ENCODE data around the gene HDLBP. TPM values are rescaled to one million over a fixed set of nuclear protein-coding genes. Genes with fewer than 3 reads are reported as not detected.

Gene HDLBP
- total RNA-seq, 4 donors from 2014 or later: 303 to 490 (median 435) TPM

GRCh38 chr2:241291153-241291552 lies 24.3 kb downstream of the HDLBP start:
- TF ChIP-seq POLR2A (IDR thresholded peaks at IDR 0.05) (no peak), CTCF (IDR thresholded peaks at IDR 0.05) (no peak)
- no peak overlapping the region for H3K4me3 ChIP-seq (replicated peaks in 1 of 3)
- intact Hi-C loops (cut with DNase I): no loop called here
- no peaks in the 10 kb centered on the region for H3K36me3 ChIP-seq
- WGBS, 2 donors: 91 to 93% methylated on average over 6 of the region's 6 CpGs
- peaks cover 0 to 13% of the 10 kb centered on the region in 2 donors for H3K4me1 ChIP-seq
- no peaks in the 10 kb centered on the region for H3K9me3 ChIP-seq
- H3K27ac ChIP-seq: no peak overlapping the region
- no peaks in the 10 kb centered on the region for H3K27me3 ChIP-seq
- DNase-seq: no peak

GRCh38 chr2:241289597-241289996 lies 25.9 kb downstream of the HDLBP start:
- H3K27ac ChIP-seq: no peak overlapping the region
- WGBS, 2 donors: 67% methylated on average over 3 of the region's 3 CpGs
- H3K9me3 ChIP-seq: no peaks in the 10 kb centered on the region
- intact Hi-C loops (cut with DNase I): no loop called here
- TF ChIP-seq POLR2A (IDR thresholded peaks at IDR 0.05) (no peak), CTCF (IDR thresholded peaks at IDR 0.05) (no peak)
- peaks cover 0 to 13% of the 10 kb centered on the region in 2 donors for H3K4me1 ChIP-seq
- DNase-seq: no peak
- no peak overlapping the region for H3K4me3 ChIP-seq (replicated peaks in 1 of 3)
- no peaks in the 10 kb centered on the region for H3K36me3 ChIP-seq
- H3K27me3 ChIP-seq: no peaks in the 10 kb centered on the region

GRCh38 chr2:241289053-241289452 lies 26.4 kb downstream of the HDLBP start:
- WGBS, 2 donors: 75 to 81% methylated on average over 4 of the region's 4 CpGs
- no peak for TF ChIP-seq CTCF (IDR thresholded peaks at IDR 0.05)
- no peak for TF ChIP-seq POLR2A (IDR thresholded peaks at IDR 0.05)
- intact Hi-C loops (cut with DNase I): no loop called here
- no peak for DNase-seq
- H3K4me1 ChIP-seq: peaks cover 0 to 13% of the 10 kb centered on the region in 2 donors
- no peaks in the 10 kb centered on the region for H3K36me3 ChIP-seq
- H3K4me3 ChIP-seq (replicated peaks in 1 of 3): no peak overlapping the region
- no peaks in the 10 kb centered on the region for H3K27me3 ChIP-seq
- no peaks in the 10 kb centered on the region for H3K9me3 ChIP-seq
- no peak overlapping the region for H3K27ac ChIP-seq

- no peak for DNase-seq
- H3K27me3 ChIP-seq: no peaks in the 10 kb centered on the region
- H3K36me3 ChIP-seq: no peaks in the 10 kb centered on the region
- TF ChIP-seq POLR2A (IDR thresholded peaks at IDR 0.05) (no peak), CTCF (IDR thresholded peaks at IDR 0.05) (no peak)
- no peaks in the 10 kb centered on the region for H3K9me3 ChIP-seq
- 86 to 93% methylated on average over 3 of the region's 3 CpGs for WGBS, 2 donors
- intact Hi-C loops (cut with DNase I): no loop called here
- no peak overlapping the region for H3K4me3 ChIP-seq (replicated peaks in 1 of 3)
- no peak overlapping the region for H3K27ac ChIP-seq
- H3K4me1 ChIP-seq: peaks cover 0 to 13% of the 10 kb centered on the region in 2 donors
These were observed 27.1 kb downstream of the HDLBP start for GRCh38 chr2:241288324-241288888.

GRCh38 chr2:241286348-241287090 lies 29.0 kb downstream of the HDLBP start:
- intact Hi-C loops (cut with DNase I): no loop called here
- Histone ChIP-seq H3K4me1 (peaks cover 0 to 13% of the 10 kb centered on the region in 2 donors), H3K4me3 (replicated peaks in 1 of 3) (no peak overlapping the region), H3K9me3 (no peaks in the 10 kb centered on the region), H3K27ac (no peak overlapping the region), H3K27me3 (no peaks in the 10 kb centered on the region), H3K36me3 (no peaks in the 10 kb centered on the region)
- WGBS, 2 donors: 95 to 97% methylated on average over 9 of the region's 9 CpGs
- TF ChIP-seq POLR2A (IDR thresholded peaks at IDR 0.05) (no peak), CTCF (IDR thresholded peaks at IDR 0.05) (no peak)
- no peak for DNase-seq
